H9 (cell line): ENCODE data around the gene NRM. TPM values are rescaled to one million over a fixed set of nuclear protein-coding genes. Genes with fewer than 3 reads are reported as not detected.

Source experiments
- DNase-seq: peaks from one replicate; pipeline ENCODE4 v3.0.0-alpha.2; 2017
- H2AFZ ChIP-seq: one replicate; pipeline ENCODE4 v1.6.1; 2013; ENCODE audit warnings: mild to moderate bottlenecking, low read length, control low read depth, moderate library complexity
- H2AK5ac ChIP-seq: 2 replicates; pipeline ENCODE4 v1.6.1; 2013; ENCODE audit warnings: low read length, control low read depth, mixed read lengths; ENCODE audit not compliant: insufficient read length
- H2BK120ac ChIP-seq: one replicate; pipeline ENCODE4 v1.6.1; 2013; ENCODE audit warnings: low read depth, mild to moderate bottlenecking, low read length, control low read depth, inconsistent platforms; ENCODE audit not compliant: poor library complexity, severe bottlenecking
- H2BK12ac ChIP-seq: 2 replicates; pipeline ENCODE4 v1.6.1; 2013; ENCODE audit warnings: low read length, control low read depth, mixed read lengths, low read depth; ENCODE audit not compliant: insufficient read length
- H2BK15ac ChIP-seq: 2 replicates; pipeline ENCODE4 v1.6.1; 2013; ENCODE audit warnings: low read depth, low read length, control low read depth
- H2BK20ac ChIP-seq: one replicate; pipeline ENCODE4 v1.6.1; 2013; ENCODE audit warnings: low read depth, mild to moderate bottlenecking, low read length, control low read depth, inconsistent platforms; ENCODE audit not compliant: poor library complexity, severe bottlenecking
- H2BK5ac ChIP-seq: 2 replicates; pipeline ENCODE4 v1.6.1; 2013; ENCODE audit warnings: low read length, control low read depth, mixed read lengths; ENCODE audit not compliant: insufficient read length
- H3K14ac ChIP-seq: 2 replicates; pipeline ENCODE4 v1.6.1; 2013; ENCODE audit warnings: low read length, control low read depth; ENCODE audit not compliant: insufficient read depth
- H3K18ac ChIP-seq: 2 replicates; pipeline ENCODE4 v1.6.1; 2013; ENCODE audit warnings: low read depth, mild to moderate bottlenecking, mixed read lengths, low read length, control low read depth; ENCODE audit not compliant: insufficient read length
- H3K23ac ChIP-seq: 2 replicates; pipeline ENCODE4 v1.6.1; 2013; ENCODE audit warnings: low read length, control low read depth, mixed read lengths, low read depth; ENCODE audit not compliant: insufficient read length
- H3K23me2 ChIP-seq: 2 replicates; pipeline ENCODE4 v1.6.1; 2013; ENCODE audit warnings: low read depth, mild to moderate bottlenecking, mixed read lengths, low read length, control low read depth; ENCODE audit not compliant: insufficient read length, poor library complexity, severe bottlenecking
- H3K27ac ChIP-seq: 2 replicates; pipeline ENCODE4 v1.5.1; 2013; ENCODE audit warnings: low read length, control low read depth, mixed read lengths, low read depth; ENCODE audit not compliant: insufficient read length
- H3K27me3 ChIP-seq: 2 replicates; pipeline ENCODE4 v1.6.1; 2013; ENCODE audit warnings: low read length, control low read depth, inconsistent platforms; ENCODE audit not compliant: insufficient read depth
- H3K4ac ChIP-seq: 2 replicates; pipeline ENCODE4 v1.6.1; 2013; ENCODE audit warnings: low read depth, mild to moderate bottlenecking, control low read depth, inconsistent platforms, low read length, moderate library complexity
- H3K4me1 ChIP-seq: 2 replicates; pipeline ENCODE4 v1.6.1; 2013; ENCODE audit warnings: low read length, control low read depth, inconsistent platforms; ENCODE audit not compliant: insufficient read depth
- H3K4me2 ChIP-seq: 2 replicates; pipeline ENCODE4 v1.6.1; 2013; ENCODE audit warnings: low read length, control low read depth, mixed read lengths; ENCODE audit not compliant: insufficient read length, insufficient read depth
- H3K56ac ChIP-seq: 2 replicates; pipeline ENCODE4 v1.6.1; 2013; ENCODE audit warnings: low read depth, mild to moderate bottlenecking, mixed read lengths, low read length, control low read depth; ENCODE audit not compliant: insufficient read length
- H3K79me1 ChIP-seq: 2 replicates; pipeline ENCODE4 v1.6.1; 2013; ENCODE audit warnings: low read depth, mild to moderate bottlenecking, moderate library complexity, low read length, control low read depth, inconsistent platforms; ENCODE audit not compliant: insufficient read depth, poor library complexity, severe bottlenecking
- H3K79me2 ChIP-seq: 2 replicates; pipeline ENCODE4 v1.6.1; 2013; ENCODE audit warnings: low read length, control low read depth, inconsistent platforms; ENCODE audit not compliant: insufficient read depth
- H3K9ac ChIP-seq: 2 replicates; pipeline ENCODE4 v1.6.1; 2013; ENCODE audit warnings: low read length, control low read depth, mixed read lengths; ENCODE audit not compliant: insufficient read length; ENCODE audit errors: extremely low read depth
- H3K9me3 ChIP-seq: one replicate; pipeline ENCODE4 v1.6.1; 2013; ENCODE audit warnings: low read depth, low read length, inconsistent platforms; ENCODE audit not compliant: control insufficient read depth
- H3T11ph ChIP-seq: one replicate; pipeline ENCODE4 v1.6.1; 2013; ENCODE audit warnings: mild to moderate bottlenecking, low read length, control low read depth, inconsistent platforms
- H4K20me1 ChIP-seq: one replicate; pipeline ENCODE4 v1.6.1; 2013; ENCODE audit not compliant: control insufficient read depth, insufficient read length, insufficient read depth
- H4K5ac ChIP-seq: 2 replicates; pipeline ENCODE4 v1.6.1; 2013; ENCODE audit warnings: low read depth, mild to moderate bottlenecking, mixed read lengths, low read length, control low read depth; ENCODE audit not compliant: insufficient read length
- H4K8ac ChIP-seq: replicated peaks from 2 replicates; pipeline ENCODE4 v1.6.1; 2013; ENCODE audit warnings: low read length, control low read depth, mixed read lengths, low read depth; ENCODE audit not compliant: insufficient read length
- H4K91ac ChIP-seq: 2 replicates; pipeline ENCODE4 v1.6.1; 2013; ENCODE audit warnings: low read depth, mild to moderate bottlenecking, moderate library complexity, mixed read lengths, low read length, control low read depth; ENCODE audit not compliant: insufficient read length
- H3K27ac Mint-ChIP-seq, 3 experiments: 2 replicates in 2 of 3; 3 replicates in 1 of 3; pipeline ENCODE4 v1.8.0; 2020 to 2021; ENCODE audit warnings: mixed read lengths in 3 of 3, mild to moderate bottlenecking in 1 of 3, moderate library complexity in 1 of 3
- H3K27me3 Mint-ChIP-seq: 2 replicates; pipeline ENCODE4 v1.8.0; 2021; ENCODE audit warnings: low read depth, mild to moderate bottlenecking, moderate library complexity, mixed read lengths
- H3K36me3 Mint-ChIP-seq, 3 experiments: 2 replicates in 2 of 3; 3 replicates in 1 of 3; pipeline ENCODE4 v1.8.0; 2020 to 2021; ENCODE audit warnings: low read depth in 3 of 3, mixed read lengths in 3 of 3; ENCODE audit not compliant: insufficient read depth in 1 of 3
- H3K4me1 Mint-ChIP-seq, 2 experiments: 2 replicates each; pipeline ENCODE4 v1.8.0; 2020; ENCODE audit warnings: mixed read lengths in 2 of 2
- H3K4me3 Mint-ChIP-seq, 2 experiments: 2 replicates in 1 of 2; 3 replicates in 1 of 2; pipeline ENCODE4 v1.8.0; 2020 to 2021; ENCODE audit warnings: mild to moderate bottlenecking in 2 of 2, mixed read lengths in 2 of 2, moderate library complexity in 1 of 2
- H3K9me3 Mint-ChIP-seq, 2 experiments: 2 replicates in 1 of 2; 3 replicates in 1 of 2; pipeline ENCODE4 v1.8.0; 2020; ENCODE audit warnings: mild to moderate bottlenecking in 2 of 2, mixed read lengths in 2 of 2, moderate library complexity in 1 of 2
- WGBS: extraction: QIAGEN DNeasy Blood & Tissue Kit; methylation state at CpG from one replicate; pipeline ENCODE4 v1.1.7; 2013; ENCODE audit warnings: missing lambda C conversion rate, low lambda C conversion rate, mixed read lengths; ENCODE audit not compliant: insufficient read length; ENCODE audit errors: extremely low coverage; 5-methylcytosine and 5-hydroxymethylcytosine counted together
- total RNA-seq: library from RNA; stranded (reverse); gene quantifications from 2 replicates; pipeline ENCODE4 v1.2.1, GENCODE V29; 2021
- TF ChIP-seq, protein P1 (sequence below): fragments of 200-600 bp; sonication (generic); conservative IDR thresholded peaks from 3 replicates; pipeline ENCODE4 v1.8.0; 2021; ENCODE audit warnings: antibody characterized with exemption, mild to moderate bottlenecking

The NRM gene
- total RNA-seq, 1 experiment from 2014 or later, result 36.5 TPM

- no peak overlapping the region for H3K27ac Mint-ChIP-seq
- Histone ChIP-seq H3K4me1 (no peaks in the 10 kb centered on the region), H2BK120ac (no peak overlapping the region), H3K18ac (no peak overlapping the region), H3K9me3 (no peaks in the 10 kb centered on the region), H3K27ac (no peak overlapping the region), H3T11ph (no peak overlapping the region), H3K4me2 (no peak overlapping the region), H4K91ac (no peak overlapping the region), H3K79me1 (peaks cover 6% of the 10 kb centered on the region), H4K20me1 (peaks cover 2% of the 10 kb centered on the region), H2BK15ac (no peak overlapping the region), H2BK20ac (no peak overlapping the region), H3K23me2 (peaks cover 14% of the 10 kb centered on the region), H3K9ac (no peak overlapping the region), H2BK5ac (no peak overlapping the region), H4K8ac (no peak overlapping the region), H2BK12ac (no peak overlapping the region), H3K4ac (no peak overlapping the region), H3K56ac (no peak overlapping the region), H3K27me3 (no peaks in the 10 kb centered on the region), H4K5ac (no peak overlapping the region), H3K23ac (no peak overlapping the region), H3K79me2 (peaks cover 9% of the 10 kb centered on the region; the same call in 1 of the 2 replicates), H2AK5ac (no peak overlapping the region), H2AFZ (no peak overlapping the region), H3K14ac (no peak overlapping the region)
- no CpG with 5 or more reads among the region's 6 CpGs for WGBS
- H3K9me3 Mint-ChIP-seq, result no peaks in the 10 kb centered on the region; a peak in 3 of 5 replicates
- DNase-seq, result no peak
- TF ChIP-seq, protein P1, sequence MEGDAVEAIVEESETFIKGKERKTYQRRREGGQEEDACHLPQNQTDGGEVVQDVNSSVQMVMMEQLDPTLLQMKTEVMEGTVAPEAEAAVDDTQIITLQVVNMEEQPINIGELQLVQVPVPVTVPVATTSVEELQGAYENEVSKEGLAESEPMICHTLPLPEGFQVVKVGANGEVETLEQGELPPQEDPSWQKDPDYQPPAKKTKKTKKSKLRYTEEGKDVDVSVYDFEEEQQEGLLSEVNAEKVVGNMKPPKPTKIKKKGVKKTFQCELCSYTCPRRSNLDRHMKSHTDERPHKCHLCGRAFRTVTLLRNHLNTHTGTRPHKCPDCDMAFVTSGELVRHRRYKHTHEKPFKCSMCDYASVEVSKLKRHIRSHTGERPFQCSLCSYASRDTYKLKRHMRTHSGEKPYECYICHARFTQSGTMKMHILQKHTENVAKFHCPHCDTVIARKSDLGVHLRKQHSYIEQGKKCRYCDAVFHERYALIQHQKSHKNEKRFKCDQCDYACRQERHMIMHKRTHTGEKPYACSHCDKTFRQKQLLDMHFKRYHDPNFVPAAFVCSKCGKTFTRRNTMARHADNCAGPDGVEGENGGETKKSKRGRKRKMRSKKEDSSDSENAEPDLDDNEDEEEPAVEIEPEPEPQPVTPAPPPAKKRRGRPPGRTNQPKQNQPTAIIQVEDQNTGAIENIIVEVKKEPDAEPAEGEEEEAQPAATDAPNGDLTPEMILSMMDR, result no peak
- peaks cover under 1% of the 10 kb centered on the region; the same call in 1 of the 2 replicates for H3K27me3 Mint-ChIP-seq
- H3K4me3 Mint-ChIP-seq, result no peak overlapping the region
- peaks cover 15 to 16% of the 10 kb centered on the region in 2 experiments for H3K4me1 Mint-ChIP-seq
- peaks cover 59 to 80% (median 73%) of the 10 kb centered on the region in 3 experiments for H3K36me3 Mint-ChIP-seq
Observed at GRCh38 chr6:30738532-30738931, 47.7 kb upstream of the NRM start.
